Germinal center (tissue), 1 donor: ENCODE data around the gene GNE.

ENCODE experiments used
- DNase-seq: peaks from one replicate; pipeline ENCODE4 v3.0.0; 2012; ENCODE audit warnings: mixed read lengths, low spot score

GNE gene

DNA sequence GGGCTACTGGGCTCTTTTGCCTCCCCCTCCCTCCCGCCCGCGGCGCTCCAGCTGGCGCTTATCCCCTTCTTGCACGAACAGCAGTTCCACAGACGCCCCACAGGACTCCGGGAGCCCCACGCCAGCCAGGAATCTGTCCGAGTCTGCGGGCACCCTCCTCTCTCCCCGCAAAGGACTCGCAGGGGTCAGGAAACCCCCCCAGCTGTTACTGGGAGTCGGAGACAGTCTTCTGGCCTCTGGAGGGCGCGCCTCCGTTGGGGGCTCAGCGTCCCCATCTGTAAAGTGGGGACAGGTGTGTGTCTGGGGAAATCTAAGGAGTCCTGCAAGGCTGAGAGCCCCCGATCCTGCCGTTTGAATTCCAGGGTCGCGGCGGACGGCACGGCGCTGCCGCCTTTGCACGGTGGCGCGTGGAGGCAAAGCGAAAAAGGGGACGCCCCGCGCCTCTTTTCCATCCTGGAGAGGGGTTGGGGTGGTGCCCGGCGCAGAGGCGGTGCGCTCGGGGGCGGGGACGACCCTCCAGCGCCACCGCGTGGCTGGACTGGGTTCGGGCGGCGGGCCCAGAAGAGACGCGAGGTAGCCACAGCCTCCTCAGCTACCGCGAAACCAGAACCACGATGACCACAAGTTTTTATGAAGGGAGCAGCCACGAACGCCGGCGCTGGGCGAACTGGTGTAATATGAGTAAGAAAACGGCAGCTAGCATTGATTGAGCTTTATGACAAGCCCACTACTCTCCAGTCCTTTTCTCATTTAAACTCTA is 91.9 kb downstream of the GNE start:
- DNase-seq: peak; percentile 93

DNA sequence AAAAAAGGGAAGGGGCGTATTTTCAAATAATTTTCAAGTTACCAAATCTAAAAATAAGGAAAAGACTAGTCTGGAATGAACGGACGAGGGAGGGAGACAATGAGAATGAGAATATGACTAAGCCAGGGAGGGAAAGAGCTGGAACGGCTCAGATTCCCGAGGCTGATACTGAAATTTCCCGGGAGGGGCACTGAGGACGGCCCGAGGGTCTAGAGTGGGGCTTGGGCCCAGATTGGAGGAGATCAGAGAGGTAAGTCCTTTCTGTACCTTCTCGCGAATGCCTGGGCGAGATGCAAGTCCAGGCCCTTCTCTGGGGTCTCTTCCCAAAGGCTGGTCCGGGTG is 92.5 kb downstream of the GNE start:
- no peak for DNase-seq

DNA sequence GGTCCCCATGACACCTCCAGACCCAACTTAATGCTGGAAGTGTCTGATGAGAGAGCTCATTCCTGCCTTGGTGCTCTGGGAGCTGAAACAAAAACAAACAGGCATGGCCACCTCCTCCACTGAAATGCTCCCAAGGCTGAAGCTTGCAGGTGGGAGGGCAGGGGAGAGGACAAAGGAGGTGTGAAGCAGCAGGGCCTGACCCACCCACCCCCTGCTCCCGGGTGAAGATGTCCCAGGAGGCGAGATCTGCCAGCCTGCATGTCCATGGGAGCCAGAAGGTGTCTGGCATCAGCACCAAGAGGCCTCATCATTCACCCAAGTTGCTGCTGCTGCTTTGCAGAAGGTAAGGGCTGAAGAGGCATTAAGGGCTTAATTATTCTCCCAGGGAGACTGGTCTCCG is 93.3 kb downstream of the GNE start:
- no peak for DNase-seq
